Activated CD8-positive, alpha-beta T cell treated with anti-CD3 and anti-CD28 coated beads, Interleukin-2, amount 10 ng/mL, durations not matched to agents 7 days and 5 days (primary cell): Measurements from ENCODE around the gene SIX6. TPM values are rescaled to one million over a fixed set of nuclear protein-coding genes. Genes with fewer than 3 reads are reported as not detected.

ENCODE experiments used
- ATAC-seq: fragments of 150-1000 bp; cut with Tn5 transposase; one replicate; pipeline ENCODE4 v1.10.0; 2021; ENCODE audit warnings: moderate library complexity
- CTCF ChIA-PET: fragments of 350-600 bp; sonication (Branson Sonifier 250); formaldehyde crosslinking; loops from one replicate; lab custom pipeline; 2021; ENCODE audit warnings: antibody characterized with exemption; lab: Charles Lee
- POLR2A ChIA-PET: fragments of 350-600 bp; sonication (Branson Sonifier 250); formaldehyde crosslinking; loops from one replicate; lab custom pipeline; 2021; ENCODE audit warnings: antibody characterized with exemption; lab: Charles Lee
- DNase-seq: peaks from one replicate; pipeline ENCODE4 v3.0.0-alpha.2; 2020
- H3K27ac Mint-ChIP-seq: one replicate; pipeline ENCODE4 v1.8.0; 2021; ENCODE audit warnings: mild to moderate bottlenecking, mixed read lengths
- H3K27me3 Mint-ChIP-seq: one replicate; pipeline ENCODE4 v1.8.0; 2021; ENCODE audit warnings: low read depth, mixed read lengths
- H3K36me3 Mint-ChIP-seq: one replicate; pipeline ENCODE4 v1.8.0; 2021; ENCODE audit warnings: low read depth, mixed read lengths
- H3K4me1 Mint-ChIP-seq: one replicate; pipeline ENCODE4 v1.8.0; 2021; ENCODE audit warnings: low read depth, mixed read lengths
- H3K4me3 Mint-ChIP-seq: one replicate; pipeline ENCODE4 v1.8.0; 2021; ENCODE audit warnings: mild to moderate bottlenecking, mixed read lengths
- H3K9me3 Mint-ChIP-seq: one replicate; pipeline ENCODE4 v1.8.0; 2022; ENCODE audit warnings: mixed read lengths; ENCODE audit not compliant: insufficient read depth
- total RNA-seq, 2 experiments: library from RNA; stranded (reverse); gene quantifications; one replicate each; pipeline ENCODE4 v1.2.3, GENCODE V29; 2021

The SIX6 gene
- total RNA-seq, 2 experiments from 2014 or later = not detected

GRCh38 chr14:60515511-60516289 lies 6.8 kb downstream of the SIX6 start:
- Mint-ChIP-seq H3K36me3 (peaks cover 1% of the 10 kb centered on the region), H3K4me1 (peaks cover 9% of the 10 kb centered on the region), H3K27ac (peak overlapping the region; percentile 28), H3K27me3 (peaks cover 58% of the 10 kb centered on the region), H3K4me3 (peak overlapping the region; percentile 19), H3K9me3 (no peaks in the 10 kb centered on the region)
- ATAC-seq (peak; percentile 30), DNase-seq (no peak)
- CTCF ChIA-PET = interaction anchor here (0.8 to 1.2 kb wide), 2 partner anchors 166 to 184 kb away, joined by 3 to 6 read pairs; no protein-coding TSS in a partner anchor
- POLR2A ChIA-PET = no interaction called here

- Mint-ChIP-seq H3K27ac (no peak overlapping the region), H3K27me3 (peaks cover 14% of the 10 kb centered on the region), H3K9me3 (no peaks in the 10 kb centered on the region), H3K4me3 (no peak overlapping the region), H3K36me3 (no peaks in the 10 kb centered on the region), H3K4me1 (no peaks in the 10 kb centered on the region)
- ATAC-seq (no peak), DNase-seq (no peak)
- CTCF ChIA-PET = no interaction called here
- POLR2A ChIA-PET = no interaction called here
These were observed 23.5 kb downstream of the SIX6 start for GRCh38 chr14:60532442-60532841.

- no peaks in the 10 kb centered on the region for H3K36me3 Mint-ChIP-seq
- no peaks in the 10 kb centered on the region for H3K4me1 Mint-ChIP-seq
- no peaks in the 10 kb centered on the region for H3K9me3 Mint-ChIP-seq
- CTCF ChIA-PET = no interaction called here
- H3K4me3 Mint-ChIP-seq = no peak overlapping the region
- no peak for ATAC-seq
- POLR2A ChIA-PET = no interaction called here
- peaks cover 10% of the 10 kb centered on the region for H3K27me3 Mint-ChIP-seq
- H3K27ac Mint-ChIP-seq = no peak overlapping the region
- DNase-seq = no peak
These were observed 28.7 kb downstream of the SIX6 start for GRCh38 chr14:60537663-60538062.

GRCh38 chr14:60544659-60545058 lies 35.7 kb downstream of the SIX6 start:
- no peak overlapping the region for H3K4me3 Mint-ChIP-seq
- H3K9me3 Mint-ChIP-seq = peaks cover 7% of the 10 kb centered on the region
- H3K36me3 Mint-ChIP-seq = no peaks in the 10 kb centered on the region
- H3K4me1 Mint-ChIP-seq = no peaks in the 10 kb centered on the region
- POLR2A ChIA-PET = no interaction called here
- H3K27ac Mint-ChIP-seq = no peak overlapping the region
- CTCF ChIA-PET = no interaction called here
- H3K27me3 Mint-ChIP-seq = peaks cover 20% of the 10 kb centered on the region
- DNase-seq (no peak), ATAC-seq (no peak)

GRCh38 chr14:60553808-60554207 lies 44.9 kb downstream of the SIX6 start:
- ChIA-PET POLR2A (no interaction called here), CTCF (no interaction called here)
- Mint-ChIP-seq H3K27me3 (peaks cover 12% of the 10 kb centered on the region), H3K4me3 (no peak overlapping the region), H3K27ac (no peak overlapping the region), H3K4me1 (no peaks in the 10 kb centered on the region), H3K36me3 (no peaks in the 10 kb centered on the region), H3K9me3 (no peaks in the 10 kb centered on the region)
- DNase-seq (no peak), ATAC-seq (no peak)

GRCh38 chr14:60561845-60562746 lies 53.1 kb downstream of the SIX6 start:
- H3K4me3 Mint-ChIP-seq = no peak overlapping the region
- no peaks in the 10 kb centered on the region for H3K4me1 Mint-ChIP-seq
- H3K27me3 Mint-ChIP-seq = peaks cover 11% of the 10 kb centered on the region
- H3K9me3 Mint-ChIP-seq = no peaks in the 10 kb centered on the region
- ChIA-PET POLR2A (no interaction called here), CTCF (interaction anchor here (0.7 to 3.6 kb wide), 7 partner anchors 212 to 378 kb away, joined by 3 to 18 read pairs (median 4); no protein-coding TSS in a partner anchor)
- DNase-seq = peak; percentile 39
- H3K27ac Mint-ChIP-seq = no peak overlapping the region
- ATAC-seq = peak; percentile 47
- no peaks in the 10 kb centered on the region for H3K36me3 Mint-ChIP-seq

Other genes with a start within 250 kb of the SIX6 start
- gene C14orf39, start 23.1 kb upstream of the SIX6 start, total RNA-seq = not detected
- gene SIX1, start 140.3 kb downstream of the SIX6 start, total RNA-seq = not detected
- gene SIX4, start 215.2 kb downstream of the SIX6 start, total RNA-seq = under 1 TPM in 1 of 2 experiments, not detected in 1; 0.10 TPM
- gene MNAT1, start 225.6 kb downstream of the SIX6 start, total RNA-seq = 10 to 100 TPM; 36.0 to 44.9 TPM